NCI-H2171 treated with DMSO at 0.1 percent for 48 hours (cell line): ENCODE data around the gene WDR62.

ENCODE experiments used
- DNase-seq: peaks from one replicate; lab custom pipeline; 2025; lab: John Stamatoyannopoulos, UW

Gene WDR62

DNA sequence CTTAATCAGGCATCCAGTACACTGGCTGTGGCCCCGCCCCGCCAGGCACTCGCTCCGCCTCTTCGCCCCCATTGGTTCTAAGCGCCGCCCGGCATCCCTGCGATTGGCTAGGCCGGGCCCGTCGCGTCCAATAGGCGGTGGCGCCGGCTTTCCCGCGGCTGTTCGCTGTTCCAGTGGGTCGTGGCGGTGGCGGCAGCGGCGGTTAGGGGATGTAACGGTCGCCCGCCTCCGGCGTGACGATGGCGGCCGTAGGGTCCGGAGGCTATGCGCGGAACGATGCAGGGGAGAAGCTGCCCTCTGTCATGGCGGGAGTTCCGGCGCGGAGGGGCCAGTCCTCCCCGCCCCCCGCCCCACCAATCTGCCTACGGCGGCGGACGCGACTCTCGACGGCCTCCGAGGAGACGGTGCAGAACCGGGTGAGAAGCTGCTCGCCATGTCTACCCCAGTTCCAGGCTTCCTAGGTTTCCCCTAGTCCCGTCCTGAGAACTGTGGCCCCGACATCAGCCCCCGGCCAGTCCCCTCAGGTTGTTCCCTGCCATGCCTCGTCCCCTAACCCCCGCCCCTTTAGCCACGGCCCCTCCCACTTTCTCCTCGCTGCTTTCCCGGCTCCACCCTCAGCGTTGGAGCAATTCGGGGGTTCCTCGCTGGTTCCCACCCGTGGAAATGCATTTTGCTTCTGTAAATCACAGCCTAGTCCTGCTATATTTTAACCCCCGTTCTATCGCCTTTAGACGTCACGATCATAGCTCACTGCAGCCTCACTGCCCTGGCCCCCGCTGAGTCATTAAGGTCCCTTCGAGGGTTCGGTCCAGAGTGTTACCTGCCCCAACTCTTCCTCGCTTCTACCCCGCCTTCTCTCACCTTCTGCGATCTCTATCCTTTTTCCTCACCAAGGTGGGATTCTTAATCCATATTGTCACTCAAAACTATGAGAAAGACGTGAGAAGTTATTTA, at the start of gene WDR62:
TSS of gene WDR62 (plus strand) at position 165 of the 954 bp plus-strand sequence. CDS start at position 240, 75 bp downstream.
- DNase-seq: peak; percentile 96

- no peak for DNase-seq
These were observed 47.7 kb upstream of the WDR62 start for GRCh38 chr19:36006955-36007354.

GRCh38 chr19:36008336-36008978, 46.2 kb upstream of the WDR62 start, which contains the start of gene SYNE4:
SYNE4 (minus strand) TSS chr19:36008813; CDS start chr19:36008681, 132 bp downstream.
- no peak for DNase-seq

DNA sequence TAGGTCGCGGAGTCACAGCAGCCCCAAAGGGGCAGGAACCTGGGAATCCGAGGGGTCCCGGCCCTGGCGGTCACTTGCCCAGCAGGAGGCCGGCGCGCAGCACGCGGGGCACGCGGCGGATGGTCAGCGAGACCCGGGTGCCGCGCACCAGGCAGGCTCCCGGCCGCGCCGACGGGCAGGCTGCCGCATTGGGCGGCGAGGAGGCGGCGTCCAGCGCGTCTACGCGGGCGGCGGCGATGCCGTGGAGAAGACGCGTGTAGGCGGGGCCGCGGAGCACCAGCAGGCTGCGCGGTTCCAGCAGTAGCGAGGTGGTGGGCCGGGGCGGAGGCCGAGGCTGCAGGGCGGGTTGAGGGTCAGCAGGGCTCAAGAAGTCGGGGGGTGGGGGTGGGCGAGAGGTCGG, 45.5 kb upstream of the WDR62 start:
- peak; percentile 24 for DNase-seq

- no peak for DNase-seq
These were observed 44.9 kb upstream of the WDR62 start for GRCh38 chr19:36009633-36010379.

DNA sequence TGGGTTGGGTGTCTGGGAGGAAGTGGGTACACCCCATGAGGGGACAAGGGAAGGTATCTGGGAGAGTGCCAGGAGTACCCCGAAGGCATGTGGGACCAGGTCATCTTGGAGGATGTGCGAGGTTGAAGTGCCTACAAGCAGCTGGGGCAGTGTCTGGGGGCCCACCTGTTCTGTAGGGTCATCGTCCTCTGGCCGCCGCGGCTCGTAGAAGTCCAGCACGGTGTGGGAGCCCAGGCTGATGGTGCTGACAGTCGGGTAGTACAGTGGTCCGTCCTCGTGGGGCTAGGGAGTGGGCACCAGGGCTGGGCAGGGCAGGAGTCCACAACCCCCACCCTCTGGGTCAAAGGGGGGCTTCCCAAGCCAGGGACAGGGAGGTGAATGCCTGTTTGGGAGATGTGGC, 44.3 kb upstream of the WDR62 start:
- no peak for DNase-seq

GRCh38 chr19:36013280-36014011, 41.3 kb upstream of the WDR62 start:
- no peak for DNase-seq

GRCh38 chr19:36014012-36014924, 40.4 kb upstream of the WDR62 start, which contains the start of gene ALKBH6:
ALKBH6 (minus strand) TSS chr19:36014213; CDS start chr19:36013397, 816 bp downstream.
- peak; percentile 99 for DNase-seq

- DNase-seq: no peak
These were observed 35.5 kb upstream of the WDR62 start for GRCh38 chr19:36019061-36019670.

GRCh38 chr19:36023432-36023831, 31.3 kb upstream of the WDR62 start:
- DNase-seq: no peak

GRCh38 chr19:36025541-36025940, 29.2 kb upstream of the WDR62 start:
- DNase-seq: no peak

GRCh38 chr19:36026091-36026876, 28.4 kb upstream of the WDR62 start:
- no peak for DNase-seq

DNA sequence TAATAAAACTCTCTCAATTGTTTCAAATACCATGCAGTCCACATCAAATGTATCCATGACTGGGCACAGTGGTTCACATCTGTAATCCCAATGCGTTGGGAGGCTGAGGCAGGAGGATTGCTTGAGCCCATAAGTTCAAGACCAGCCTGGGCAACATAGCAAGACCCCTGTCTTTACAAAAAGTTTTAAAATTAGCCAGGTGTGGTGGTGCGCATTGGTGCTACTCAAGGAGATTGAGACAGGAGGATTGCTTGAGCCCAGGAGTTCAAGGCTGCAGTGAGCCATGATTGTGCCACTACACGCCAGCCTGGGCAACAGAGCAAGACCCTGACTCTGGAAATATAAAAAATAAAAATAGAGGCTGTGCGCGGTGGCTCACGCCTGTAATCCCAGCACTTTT, 27.0 kb upstream of the WDR62 start:
- no peak for DNase-seq

DNA sequence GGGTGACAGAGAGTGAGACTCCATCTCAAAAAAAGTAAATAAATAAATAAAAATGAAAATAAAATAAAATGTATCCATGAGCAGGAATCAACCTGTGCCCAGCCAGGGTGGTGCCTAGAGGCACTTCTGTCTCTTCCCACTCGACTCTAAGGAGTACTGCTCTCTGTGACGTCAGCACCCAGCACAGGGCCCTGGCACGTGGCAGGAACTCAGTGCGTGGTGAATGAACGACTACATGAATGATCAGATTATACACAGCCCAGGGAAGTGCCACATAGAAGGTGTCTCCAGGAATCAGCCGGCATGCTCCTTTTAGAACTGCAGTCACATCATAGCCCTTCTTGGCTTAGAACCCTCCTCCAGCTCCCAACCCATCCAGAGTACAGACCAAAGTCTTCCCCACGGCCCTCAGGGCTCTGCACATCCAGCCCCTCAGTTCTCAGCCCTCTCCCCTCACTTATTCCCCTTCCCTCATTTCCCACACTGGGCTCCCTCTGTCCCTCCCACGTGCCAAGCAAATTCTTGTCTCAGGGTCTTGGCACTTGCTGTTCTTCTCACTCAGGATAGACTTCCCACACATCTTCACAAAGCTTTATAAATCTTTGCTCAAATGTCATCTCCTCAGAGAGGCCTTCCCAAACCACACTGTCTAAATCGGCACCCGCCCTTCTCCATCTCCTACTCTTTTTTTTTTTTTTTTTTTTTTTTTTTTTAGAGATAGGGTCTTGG, 26.2 kb upstream of the WDR62 start:
- no peak for DNase-seq

DNA sequence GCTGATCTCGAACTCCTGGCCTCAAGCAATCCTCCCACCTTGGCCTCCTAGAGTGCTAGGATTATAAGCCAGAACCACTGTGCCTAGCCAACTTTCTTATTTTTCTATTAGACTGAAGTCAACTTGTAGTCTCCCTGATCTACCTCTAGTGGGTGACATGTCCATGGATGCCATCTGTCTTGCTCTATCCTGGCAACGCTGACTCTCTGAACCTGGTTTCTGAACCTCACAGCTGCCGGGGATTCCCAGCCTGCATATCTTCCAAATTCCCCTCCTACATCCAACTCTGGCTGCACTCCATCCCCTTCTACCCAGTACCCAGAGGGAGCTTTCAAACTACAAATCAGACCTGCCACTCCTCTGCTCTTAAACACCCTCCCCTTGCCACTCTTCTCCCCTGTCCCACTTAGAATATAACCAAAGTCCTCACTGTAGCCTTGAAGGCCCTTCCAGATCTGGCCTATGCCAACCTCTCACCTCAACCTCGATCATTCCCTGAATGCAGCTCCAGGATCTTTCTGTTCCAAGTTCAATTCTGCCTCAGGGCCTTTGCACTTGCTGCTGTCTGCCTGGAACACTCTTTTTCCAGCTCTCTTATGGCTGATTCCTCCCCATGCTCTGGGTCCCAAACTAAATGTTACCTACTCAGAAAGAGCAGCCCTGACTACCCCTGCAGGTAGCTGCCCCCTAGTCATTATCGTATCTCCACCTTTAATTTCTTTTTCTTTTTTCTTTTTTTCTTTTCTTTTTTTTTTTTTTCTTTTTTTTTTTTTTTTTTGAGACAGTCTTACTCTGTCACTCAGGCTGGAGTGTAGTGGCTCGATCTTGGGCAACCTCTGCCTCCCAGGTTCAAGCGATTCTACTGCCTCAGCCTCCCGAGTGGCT, 24.2 kb upstream of the WDR62 start:
- DNase-seq: peak; percentile 13

DNA sequence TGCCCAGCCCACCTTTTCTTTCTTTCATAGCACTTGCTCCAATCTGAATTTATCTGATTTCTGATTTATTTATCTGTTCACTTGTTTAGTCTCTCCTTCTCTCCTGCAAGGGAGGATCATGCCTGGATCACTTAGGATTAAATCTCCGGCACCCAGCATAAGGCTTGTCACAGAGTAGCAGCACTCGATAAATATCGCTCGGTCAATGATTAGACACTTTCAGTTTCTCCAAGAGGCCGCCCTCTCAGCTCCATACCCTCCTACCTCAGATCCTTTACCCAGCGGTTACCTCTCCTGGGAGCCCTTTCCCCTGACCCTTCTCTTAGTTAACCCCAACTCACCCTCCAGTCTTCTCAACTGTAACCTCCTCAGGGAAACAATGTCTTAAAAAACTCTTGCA, 23.4 kb upstream of the WDR62 start:
- DNase-seq: no peak
